ENCODE results near the gene KLF6.

DNA sequence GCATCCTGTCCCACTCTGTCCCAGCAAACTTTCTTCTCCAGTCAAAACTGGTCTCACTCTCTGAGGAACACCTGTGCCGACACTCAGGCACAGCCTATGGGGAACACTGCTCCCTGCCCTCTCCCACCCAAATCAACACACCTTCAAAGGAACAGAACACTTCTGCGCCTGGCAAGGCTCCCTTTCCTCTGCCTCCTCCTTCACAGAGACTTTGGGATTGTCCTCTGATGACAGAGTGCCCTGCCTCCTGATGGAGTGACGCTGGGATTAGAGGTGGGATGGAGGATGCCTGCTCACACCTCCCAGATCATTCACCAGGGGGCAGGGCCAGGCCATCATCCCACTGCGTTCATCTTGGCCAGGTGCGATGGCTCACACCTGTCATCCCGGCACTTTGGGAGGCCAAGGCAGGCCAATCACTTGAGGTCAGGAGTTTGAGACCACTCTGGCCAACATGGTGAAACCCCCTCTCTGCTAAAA, 26.5 kb downstream of the KLF6 start:
- TF ChIP-seq, protein P1, sequence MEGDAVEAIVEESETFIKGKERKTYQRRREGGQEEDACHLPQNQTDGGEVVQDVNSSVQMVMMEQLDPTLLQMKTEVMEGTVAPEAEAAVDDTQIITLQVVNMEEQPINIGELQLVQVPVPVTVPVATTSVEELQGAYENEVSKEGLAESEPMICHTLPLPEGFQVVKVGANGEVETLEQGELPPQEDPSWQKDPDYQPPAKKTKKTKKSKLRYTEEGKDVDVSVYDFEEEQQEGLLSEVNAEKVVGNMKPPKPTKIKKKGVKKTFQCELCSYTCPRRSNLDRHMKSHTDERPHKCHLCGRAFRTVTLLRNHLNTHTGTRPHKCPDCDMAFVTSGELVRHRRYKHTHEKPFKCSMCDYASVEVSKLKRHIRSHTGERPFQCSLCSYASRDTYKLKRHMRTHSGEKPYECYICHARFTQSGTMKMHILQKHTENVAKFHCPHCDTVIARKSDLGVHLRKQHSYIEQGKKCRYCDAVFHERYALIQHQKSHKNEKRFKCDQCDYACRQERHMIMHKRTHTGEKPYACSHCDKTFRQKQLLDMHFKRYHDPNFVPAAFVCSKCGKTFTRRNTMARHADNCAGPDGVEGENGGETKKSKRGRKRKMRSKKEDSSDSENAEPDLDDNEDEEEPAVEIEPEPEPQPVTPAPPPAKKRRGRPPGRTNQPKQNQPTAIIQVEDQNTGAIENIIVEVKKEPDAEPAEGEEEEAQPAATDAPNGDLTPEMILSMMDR (conservative IDR thresholded peaks at IDR 0.05; ENCODE audit: low read length), result no peak
- TF ChIP-seq EZH2phosphoT487 (IDR thresholded peaks at IDR 0.05; ENCODE audit: borderline replicate concordance, low read depth, low read length), result no peak
